Sigmoid colon (tissue), 4 donors: ENCODE results near the gene TPT1.
"Not testable (repeated sequence)": the region's sequence is repeated elsewhere in the genome, so short reads cannot be mapped to it uniquely, and the experiment has no call there.

ENCODE experiments used
- CTCF ChIP-seq, 4 experiments: fragments of 450-650 bp in 3 of 4; fragments of 200-600 bp in 1 of 4; IDR thresholded peaks; one replicate each; pipeline ENCODE4 v1.5.1; 2016 to 2019; ENCODE audit warnings: antibody characterized with exemption in 4 of 4, mild to moderate bottlenecking in 3 of 4, moderate library complexity in 2 of 4
- EP300 ChIP-seq, 4 donors: sonication (generic); formaldehyde crosslinking; IDR thresholded peaks; one replicate each; pipeline ENCODE4 v1.6.1; 2017; ENCODE audit warnings: antibody characterized with exemption in 4 of 4
- POLR2A ChIP-seq, 2 donors: fragments of 450-650 bp; IDR thresholded peaks; one replicate each; pipeline ENCODE4 v1.6.1; 2016; ENCODE audit warnings: antibody characterized with exemption in 2 of 2, mild to moderate bottlenecking in 2 of 2, moderate library complexity in 2 of 2
- POLR2AphosphoS5 ChIP-seq, 4 donors: sonication (generic); formaldehyde crosslinking; IDR thresholded peaks; one replicate each; pipeline ENCODE4 v1.6.1; 2017; ENCODE audit warnings: antibody characterized with exemption in 4 of 4

- not testable (repeated sequence) for TF ChIP-seq EP300, CTCF, POLR2A, POLR2AphosphoS5 (IDR thresholded peaks at IDR 0.05)
Measured at GRCh38 chr13:45386892-45387575, 46.1 kb upstream of the TPT1 start.
